Duodenal mucosa (tissue), 2 donors: Measurements from ENCODE around the gene VPS8.

Experiments used
- H3K27ac ChIP-seq: one replicate; pipeline ENCODE4 v1.7.0; 2013; ENCODE audit warnings: low read depth, low read length
- H3K27me3 ChIP-seq, 2 donors: one replicate each; pipeline ENCODE4 v1.7.0; 2013; ENCODE audit warnings: low read length in 2 of 2, control low read depth in 1 of 2; ENCODE audit not compliant: insufficient read depth in 2 of 2, control insufficient read depth in 1 of 2
- H3K36me3 ChIP-seq, 2 donors: one replicate each; pipeline ENCODE4 v1.7.0; 2013; ENCODE audit warnings: low read length in 2 of 2, control low read depth in 1 of 2; ENCODE audit not compliant: insufficient read depth in 2 of 2, control insufficient read depth in 1 of 2
- H3K4me1 ChIP-seq, 2 donors: one replicate each; pipeline ENCODE4 v1.7.0; 2013; ENCODE audit warnings: low read length in 2 of 2, control low read depth in 1 of 2; ENCODE audit not compliant: insufficient read depth in 2 of 2, control insufficient read depth in 1 of 2
- H3K4me3 ChIP-seq, 2 donors: one replicate each; pipeline ENCODE4 v1.7.0; 2013; ENCODE audit warnings: low read length in 2 of 2, low read depth in 1 of 2
- H3K9ac ChIP-seq, 2 donors: one replicate each; pipeline ENCODE4 v1.7.0; 2013; ENCODE audit warnings: low read length in 2 of 2, low read depth in 1 of 2
- H3K9me3 ChIP-seq, 2 donors: one replicate each; pipeline ENCODE4 v1.7.0; 2013; ENCODE audit warnings: low read length in 2 of 2, control low read depth in 1 of 2; ENCODE audit not compliant: control insufficient read depth in 1 of 2

The VPS8 gene

GRCh38 chr3:185037801-185038200, 225.8 kb downstream of the VPS8 start:
- Histone ChIP-seq H3K36me3 (peaks cover 7 to 8% of the 10 kb centered on the region in 2 donors), H3K27me3 (no peaks in the 10 kb centered on the region), H3K9me3 (peaks cover 0 to 3% of the 10 kb centered on the region in 2 donors), H3K4me3 (no peak overlapping the region), H3K27ac (no peak overlapping the region), H3K4me1 (no peaks in the 10 kb centered on the region), H3K9ac (no peak overlapping the region)

GRCh38 chr3:185040425-185040824, 228.5 kb downstream of the VPS8 start:
- Histone ChIP-seq H3K27ac (no peak overlapping the region), H3K36me3 (peaks cover 0 to 7% of the 10 kb centered on the region in 2 donors), H3K4me3 (no peak overlapping the region), H3K9ac (no peak overlapping the region), H3K27me3 (no peaks in the 10 kb centered on the region), H3K4me1 (peaks cover 7 to 13% of the 10 kb centered on the region in 2 donors), H3K9me3 (peaks cover 0 to 3% of the 10 kb centered on the region in 2 donors)

DNA sequence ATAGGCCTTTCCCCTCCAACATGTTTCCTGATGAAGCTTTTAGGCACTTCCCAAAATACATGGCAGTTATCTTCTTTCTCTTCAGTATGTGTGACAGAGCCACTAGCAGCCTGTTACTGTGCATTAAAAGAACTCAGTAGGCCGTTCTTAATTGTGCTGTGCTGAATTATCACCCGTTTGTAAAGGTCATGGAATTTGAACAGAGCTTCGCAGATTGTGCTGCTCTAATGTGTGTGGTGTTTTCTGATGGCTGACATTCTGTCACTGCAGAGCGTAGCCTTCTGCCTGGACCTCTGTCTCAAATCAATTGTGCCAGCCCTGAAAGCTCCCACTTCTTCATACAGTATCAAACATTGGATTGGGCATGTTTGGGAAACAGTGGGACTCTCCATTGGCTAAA, 229.6 kb downstream of the VPS8 start:
- peaks cover 0 to 7% of the 10 kb centered on the region in 2 donors for H3K36me3 ChIP-seq

DNA sequence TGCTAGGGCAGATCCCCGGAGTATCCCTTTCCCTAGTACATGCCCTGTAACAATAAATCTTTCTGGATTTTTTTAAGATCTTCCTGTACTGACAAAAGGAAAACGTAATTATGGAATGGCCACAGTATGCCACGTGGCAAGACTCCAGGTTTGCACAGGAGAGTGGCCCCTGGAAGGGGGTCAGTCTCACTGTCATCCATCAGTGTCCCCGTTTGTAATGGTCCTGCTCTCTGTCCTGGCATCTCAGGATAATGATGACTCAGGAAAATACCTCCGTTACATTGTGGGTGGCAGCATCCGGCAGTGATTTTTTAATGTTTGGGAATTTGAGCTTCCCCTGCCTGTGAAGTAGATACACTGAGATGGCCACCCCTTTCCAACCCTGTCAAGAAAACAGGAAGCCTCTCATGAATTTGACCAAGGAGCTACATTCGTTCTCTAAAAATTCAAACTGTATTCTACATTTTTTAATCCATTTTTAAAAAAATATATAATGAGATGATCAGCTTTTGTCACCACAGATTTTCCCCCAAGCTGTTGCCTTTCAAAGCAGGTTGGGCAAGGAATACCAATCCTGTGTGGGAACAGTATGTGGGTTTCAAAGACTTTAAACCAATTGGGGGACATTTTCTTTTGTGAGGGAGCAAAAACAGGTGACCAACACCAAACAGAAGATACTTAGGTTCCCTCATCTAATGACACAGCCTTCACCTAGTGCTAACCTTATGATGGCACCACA, 230.5 kb downstream of the VPS8 start:
- Histone ChIP-seq H3K9ac (no peak overlapping the region), H3K27ac (no peak overlapping the region), H3K4me3 (no peak overlapping the region), H3K9me3 (no peaks in the 10 kb centered on the region), H3K4me1 (peaks cover 25 to 31% of the 10 kb centered on the region in 2 donors), H3K36me3 (peaks cover 0 to 7% of the 10 kb centered on the region in 2 donors), H3K27me3 (no peaks in the 10 kb centered on the region)

More for the DNA sequence above, 229.6 kb downstream of the VPS8 start:
- no peaks in the 10 kb centered on the region for H3K9me3 ChIP-seq
- no peak overlapping the region for H3K4me3 ChIP-seq
- no peaks in the 10 kb centered on the region for H3K27me3 ChIP-seq
- H3K27ac ChIP-seq, result no peak overlapping the region
- peaks cover 18 to 24% of the 10 kb centered on the region in 2 donors for H3K4me1 ChIP-seq
- no peak overlapping the region for H3K9ac ChIP-seq

- H3K36me3 ChIP-seq, result peaks cover 23 to 30% of the 10 kb centered on the region in 2 donors
Measured at GRCh38 chr3:185046164-185046515, 234.2 kb downstream of the VPS8 start.

DNA sequence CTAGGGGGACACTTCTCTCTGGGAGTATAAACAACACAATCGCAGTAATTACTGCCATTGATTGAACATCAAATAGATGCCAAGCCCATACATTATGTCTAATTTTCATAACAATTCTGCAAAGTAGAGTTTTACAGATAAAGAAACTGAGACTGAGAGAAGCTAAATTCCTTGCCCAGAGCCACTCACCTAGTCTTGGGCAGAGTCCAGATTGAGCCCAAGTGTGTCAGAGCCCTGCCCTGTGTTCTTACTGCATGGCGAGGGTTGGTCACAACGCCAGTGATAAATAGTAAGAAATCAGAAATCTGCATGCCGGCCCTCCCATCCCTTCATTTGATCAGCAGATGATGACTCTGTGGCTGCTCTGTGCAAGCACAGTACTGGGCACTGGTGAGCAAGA, 234.6 kb downstream of the VPS8 start:
- Histone ChIP-seq H3K9ac (no peak overlapping the region), H3K36me3 (peaks cover 28 to 35% of the 10 kb centered on the region in 2 donors), H3K4me1 (peaks cover 25 to 31% of the 10 kb centered on the region in 2 donors), H3K27me3 (no peaks in the 10 kb centered on the region), H3K4me3 (peak overlapping the region in 1 of 2 donors; percentile 25), H3K9me3 (no peaks in the 10 kb centered on the region), H3K27ac (peak overlapping the region; percentile 26)

More at GRCh38 chr3:185046164-185046515, 234.2 kb downstream of the VPS8 start:
- Histone ChIP-seq H3K9me3 (no peaks in the 10 kb centered on the region), H3K9ac (no peak overlapping the region), H3K27ac (peak overlapping the region; percentile 26), H3K4me3 (peak overlapping the region; percentile 25 to 26), H3K27me3 (no peaks in the 10 kb centered on the region), H3K4me1 (peaks cover 25 to 31% of the 10 kb centered on the region in 2 donors)

DNA sequence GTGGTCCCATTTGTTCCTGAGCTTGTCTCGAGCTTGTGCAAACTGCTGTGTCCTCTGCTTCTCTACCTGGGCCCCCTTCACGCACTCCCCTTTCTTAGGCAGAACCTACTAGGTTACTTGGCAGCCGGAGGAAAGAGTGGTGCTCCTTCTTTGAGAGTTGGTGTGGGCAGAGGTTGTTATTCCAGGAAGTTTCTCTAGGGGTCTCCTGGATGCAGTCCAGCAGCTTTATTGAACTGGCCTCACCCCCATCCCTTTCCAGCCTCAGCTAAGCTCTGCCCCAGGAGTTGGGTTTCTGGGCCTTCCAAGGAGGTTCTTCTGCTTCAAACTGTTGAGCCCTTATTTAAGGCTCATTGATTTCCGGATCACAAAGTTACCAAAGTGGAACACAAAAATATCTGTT, 237.7 kb downstream of the VPS8 start:
- peaks cover 21 to 25% of the 10 kb centered on the region in 2 donors for H3K4me1 ChIP-seq
- H3K27me3 ChIP-seq, result no peaks in the 10 kb centered on the region
- H3K27ac ChIP-seq, result no peak overlapping the region
- no peak overlapping the region for H3K9ac ChIP-seq
- H3K9me3 ChIP-seq, result no peaks in the 10 kb centered on the region
- H3K4me3 ChIP-seq, result no peak overlapping the region
- peaks cover 33 to 59% of the 10 kb centered on the region in 2 donors for H3K36me3 ChIP-seq

GRCh38 chr3:185051801-185052200, 239.8 kb downstream of the VPS8 start:
- Histone ChIP-seq H3K36me3 (peaks cover 36 to 59% of the 10 kb centered on the region in 2 donors), H3K27me3 (no peaks in the 10 kb centered on the region), H3K9ac (no peak overlapping the region), H3K27ac (no peak overlapping the region), H3K9me3 (no peaks in the 10 kb centered on the region), H3K4me1 (peaks cover 4 to 5% of the 10 kb centered on the region in 2 donors), H3K4me3 (no peak overlapping the region)

- peaks cover 0 to 6% of the 10 kb centered on the region in 2 donors for H3K9me3 ChIP-seq
- no peak overlapping the region for H3K9ac ChIP-seq
- peaks cover 36 to 59% of the 10 kb centered on the region in 2 donors for H3K36me3 ChIP-seq
- no peaks in the 10 kb centered on the region for H3K27me3 ChIP-seq
- no peak overlapping the region for H3K27ac ChIP-seq
- H3K4me1 ChIP-seq, result no peaks in the 10 kb centered on the region
- no peak overlapping the region for H3K4me3 ChIP-seq
Measured at GRCh38 chr3:185052631-185053030, 240.7 kb downstream of the VPS8 start.

GRCh38 chr3:185056908-185057307, 244.9 kb downstream of the VPS8 start:
- Histone ChIP-seq H3K27ac (no peak overlapping the region), H3K4me1 (no peaks in the 10 kb centered on the region), H3K9me3 (peaks cover 3 to 10% of the 10 kb centered on the region in 2 donors), H3K36me3 (peaks cover 8 to 21% of the 10 kb centered on the region in 2 donors), H3K9ac (no peak overlapping the region), H3K4me3 (no peak overlapping the region), H3K27me3 (no peaks in the 10 kb centered on the region)
